GM19025 (cell line): Measurements from ENCODE around the gene IL1RAPL1.

ENCODE experiments used
- ATAC-seq: cut with Tn5 transposase; IDR thresholded peaks from one replicate; pipeline ENCODE4 v1.9.1; 2021; ENCODE audit warnings: mild to moderate bottlenecking, low read depth, moderate library complexity; ENCODE audit not compliant: unreplicated experiment

The IL1RAPL1 gene

DNA sequence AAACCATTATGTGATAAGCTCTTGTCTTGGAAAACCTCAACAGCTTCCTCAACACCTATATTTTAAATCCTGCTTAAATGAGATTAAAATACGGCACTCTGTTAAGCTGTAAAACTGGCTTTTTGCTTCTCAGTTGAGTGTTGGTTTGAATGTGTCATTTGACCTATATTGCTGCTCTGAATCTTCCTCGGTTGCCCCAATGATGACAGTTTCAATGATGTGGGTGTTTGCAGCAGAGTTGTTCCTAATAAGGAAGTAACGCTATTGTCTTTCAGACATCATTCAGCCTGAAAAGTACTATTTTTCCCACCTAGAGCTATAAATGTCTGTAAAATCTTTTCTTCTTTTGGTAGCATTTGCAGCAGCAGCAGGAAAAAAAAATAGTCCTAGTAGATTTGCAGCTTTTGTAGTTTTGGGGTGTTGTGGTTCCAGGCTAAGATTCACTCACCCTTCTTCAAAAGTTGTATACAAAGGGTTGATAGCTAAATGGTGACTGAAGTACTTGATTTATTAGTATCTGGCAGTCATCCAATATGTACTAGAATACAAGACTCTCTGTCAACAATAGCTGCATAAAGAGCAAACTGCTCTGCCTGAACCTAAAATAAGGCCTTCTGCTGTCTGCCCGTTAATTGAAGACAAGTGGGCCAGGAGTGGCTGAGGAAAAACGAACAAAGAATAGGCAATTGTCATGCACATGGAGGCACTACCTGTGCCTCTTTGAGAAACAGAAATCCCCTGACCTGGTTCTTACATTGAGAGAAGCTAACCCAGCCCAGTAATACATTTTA, 333.1 kb downstream of the IL1RAPL1 start:
- ATAC-seq: no peak

DNA sequence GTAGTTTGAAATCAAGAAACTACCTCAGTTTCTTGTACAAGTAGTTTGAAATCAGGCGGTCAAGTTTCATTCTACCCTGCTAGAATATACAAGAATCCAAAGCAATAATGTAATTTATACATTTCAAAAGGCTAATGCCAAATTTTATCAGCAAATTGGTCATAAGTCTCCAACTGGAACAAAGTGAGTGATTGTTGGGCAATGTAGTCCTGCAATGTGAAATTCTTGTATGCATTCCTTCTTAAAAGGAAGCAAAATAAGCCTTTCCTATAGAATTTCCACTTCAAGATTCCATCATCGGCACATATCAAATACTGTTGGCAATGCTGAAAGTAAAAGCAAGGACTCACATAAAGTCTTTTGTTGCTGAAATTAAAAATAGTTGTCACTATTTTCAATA, 334.9 kb downstream of the IL1RAPL1 start:
- ATAC-seq: no peak

DNA sequence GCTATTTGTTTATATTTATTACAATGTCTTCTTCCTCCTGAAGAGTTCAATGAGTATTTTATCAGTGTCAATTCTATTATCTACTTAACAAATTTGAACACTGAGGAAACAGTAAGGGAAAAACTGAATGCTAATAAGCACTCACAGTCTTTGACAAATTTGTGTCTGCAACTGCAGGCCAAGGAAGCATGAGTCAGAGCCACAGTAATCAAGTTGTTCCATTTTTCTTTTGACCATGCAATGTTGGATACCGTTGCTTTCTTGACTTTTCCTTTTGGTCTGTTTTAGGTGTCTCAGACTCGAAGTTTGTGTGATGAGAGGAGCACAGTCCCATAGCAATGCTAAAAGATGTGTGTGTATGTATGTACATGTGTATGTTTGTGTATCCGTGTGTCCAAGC, 359.6 kb downstream of the IL1RAPL1 start:
- ATAC-seq: no peak

DNA sequence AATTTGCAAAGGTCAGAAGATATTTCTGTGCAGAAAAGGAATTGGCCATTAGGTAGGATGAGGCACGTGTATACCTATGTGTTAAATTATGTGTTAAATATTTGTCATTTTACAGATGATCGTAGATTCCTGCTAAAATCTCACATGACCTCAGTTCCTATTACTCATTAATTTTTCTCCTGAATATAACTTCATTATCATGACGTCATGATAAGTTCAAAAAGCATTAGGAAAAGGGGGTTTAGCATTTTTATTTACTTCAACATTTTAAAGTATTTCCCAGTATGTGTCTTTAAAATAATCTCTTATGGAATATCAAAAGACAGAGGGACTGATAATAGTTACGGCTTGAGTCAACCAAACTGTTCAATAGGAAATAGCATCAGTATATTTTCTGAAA, 372.8 kb downstream of the IL1RAPL1 start:
- ATAC-seq: no peak

DNA sequence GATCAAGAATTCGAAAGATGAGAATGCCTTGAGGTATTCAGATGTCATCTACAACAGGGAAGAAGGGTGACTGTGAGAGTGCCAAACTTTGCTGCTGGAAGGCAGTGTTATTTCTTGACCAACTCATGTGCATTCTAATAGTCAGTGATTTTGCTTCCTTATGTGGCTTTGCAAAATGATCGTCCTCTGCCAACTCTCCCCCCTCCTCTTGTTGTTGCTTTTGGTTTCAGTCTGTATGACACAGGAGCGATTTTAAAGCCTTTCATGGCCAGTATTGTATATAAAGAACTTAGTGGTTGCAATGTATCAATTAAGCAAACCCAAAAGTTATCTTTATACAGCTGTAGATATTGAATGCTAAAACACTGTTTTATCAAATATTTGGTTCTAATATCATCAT, 379.1 kb downstream of the IL1RAPL1 start:
- no peak for ATAC-seq

DNA sequence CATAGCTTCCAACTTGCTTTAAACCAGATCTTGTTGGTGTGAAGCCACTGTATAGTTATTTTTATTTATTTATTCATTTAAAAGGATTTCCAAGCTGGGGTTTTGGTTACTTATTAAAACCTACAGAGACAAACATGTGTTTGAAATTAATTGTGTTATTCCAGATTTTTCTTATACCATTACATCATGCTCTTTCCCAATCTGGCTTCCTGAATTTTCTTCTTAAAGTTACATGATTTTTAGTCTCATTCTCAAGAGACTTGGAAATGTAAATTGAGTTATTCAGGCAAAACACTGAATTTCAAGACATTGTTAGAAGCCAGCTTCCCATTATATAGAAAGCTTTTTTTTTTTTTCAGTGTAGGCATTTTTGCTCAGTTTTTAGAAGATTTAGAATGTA, 381.9 kb downstream of the IL1RAPL1 start:
- ATAC-seq: no peak

DNA sequence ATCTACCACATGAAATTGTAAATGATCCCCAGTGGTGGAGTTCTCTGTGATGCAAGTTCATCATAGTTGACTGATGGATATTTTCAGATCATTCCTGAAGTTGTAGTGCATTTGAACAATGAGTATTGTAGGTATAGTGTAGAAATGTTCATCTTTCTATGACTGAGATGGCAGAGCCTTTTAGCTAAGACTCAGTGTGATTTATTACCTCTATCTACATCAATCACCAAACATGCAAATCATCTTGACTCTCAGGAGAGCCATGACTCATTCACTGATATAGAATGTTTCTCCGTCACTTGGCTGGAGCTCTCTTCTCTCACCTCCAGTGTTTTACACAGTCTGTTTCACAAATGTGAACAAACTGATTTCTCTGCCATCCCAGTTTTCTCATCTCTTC, 392.6 kb downstream of the IL1RAPL1 start:
- ATAC-seq: no peak

DNA sequence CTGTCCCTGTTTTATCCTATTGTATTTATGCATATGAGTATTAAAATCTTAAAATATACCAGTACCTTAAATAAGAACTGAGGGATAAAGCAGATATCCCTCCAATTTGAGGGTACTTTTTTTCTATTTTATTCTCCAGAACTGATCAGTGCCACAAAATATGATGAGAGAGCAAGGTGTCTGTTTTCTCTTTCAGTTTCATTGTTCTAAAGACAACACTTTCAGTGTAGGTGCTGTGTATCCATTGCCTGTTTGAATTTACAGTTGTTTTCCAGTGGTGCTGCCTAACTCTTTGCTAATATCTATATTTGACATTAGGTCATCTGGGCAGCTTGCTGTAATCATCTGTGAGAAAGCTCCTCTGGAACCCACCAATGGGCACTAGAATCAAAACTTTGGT, 394.7 kb downstream of the IL1RAPL1 start:
- ATAC-seq: no peak

DNA sequence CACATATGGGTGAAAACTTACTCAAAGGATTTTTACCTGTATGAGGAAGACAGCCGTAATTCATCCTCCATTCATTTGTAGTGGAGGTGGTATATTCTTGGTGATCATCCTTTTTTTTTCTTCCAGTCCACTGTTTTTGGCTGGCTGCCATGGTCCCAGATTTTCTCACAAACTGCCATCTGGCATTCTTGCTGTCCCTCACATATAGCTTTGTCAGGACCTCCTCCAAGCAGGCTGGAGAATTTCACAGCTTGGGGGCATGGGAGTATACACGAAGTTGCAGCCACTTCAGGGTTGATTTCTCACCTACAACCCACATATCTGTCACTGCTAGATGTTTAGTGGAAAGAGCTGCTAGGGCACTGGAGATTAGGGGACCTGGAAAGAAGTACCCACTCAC, 401.0 kb downstream of the IL1RAPL1 start:
- ATAC-seq: no peak

DNA sequence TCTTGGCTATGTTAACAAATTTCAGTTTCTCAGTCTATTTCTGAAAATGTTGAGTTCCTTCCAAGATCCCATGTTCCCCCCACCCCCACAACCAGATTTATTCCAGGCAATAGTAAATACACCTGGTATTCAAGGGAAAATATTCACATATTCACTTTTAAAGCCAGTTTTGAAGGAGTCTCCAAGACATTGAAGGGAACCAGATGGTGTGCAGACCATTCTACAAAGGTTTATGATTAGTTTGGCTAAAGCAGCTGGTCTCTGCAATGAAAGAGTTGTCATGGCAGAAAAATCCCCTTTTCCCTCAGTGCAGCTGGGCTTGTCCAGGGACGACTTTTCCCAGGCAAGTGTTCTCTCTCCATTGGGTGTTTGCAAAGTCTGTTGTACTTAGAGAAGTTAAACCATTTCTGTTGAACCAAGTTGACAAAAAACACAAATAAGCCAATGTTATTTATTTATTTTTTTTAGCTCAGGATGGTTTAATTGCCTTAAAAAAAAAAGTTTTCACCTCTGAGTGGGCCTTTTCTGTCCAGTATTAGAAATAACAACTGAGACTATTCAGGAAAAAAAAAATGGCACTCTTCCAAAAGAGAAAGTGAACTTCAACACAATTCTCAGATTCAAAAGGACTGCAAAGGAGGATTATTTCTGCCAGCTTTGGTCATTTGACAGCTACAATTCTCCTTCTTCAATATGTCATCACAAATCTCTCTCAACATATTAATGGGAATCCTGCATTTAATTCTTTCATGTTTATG, 410.6 kb downstream of the IL1RAPL1 start:
- ATAC-seq: no peak

DNA sequence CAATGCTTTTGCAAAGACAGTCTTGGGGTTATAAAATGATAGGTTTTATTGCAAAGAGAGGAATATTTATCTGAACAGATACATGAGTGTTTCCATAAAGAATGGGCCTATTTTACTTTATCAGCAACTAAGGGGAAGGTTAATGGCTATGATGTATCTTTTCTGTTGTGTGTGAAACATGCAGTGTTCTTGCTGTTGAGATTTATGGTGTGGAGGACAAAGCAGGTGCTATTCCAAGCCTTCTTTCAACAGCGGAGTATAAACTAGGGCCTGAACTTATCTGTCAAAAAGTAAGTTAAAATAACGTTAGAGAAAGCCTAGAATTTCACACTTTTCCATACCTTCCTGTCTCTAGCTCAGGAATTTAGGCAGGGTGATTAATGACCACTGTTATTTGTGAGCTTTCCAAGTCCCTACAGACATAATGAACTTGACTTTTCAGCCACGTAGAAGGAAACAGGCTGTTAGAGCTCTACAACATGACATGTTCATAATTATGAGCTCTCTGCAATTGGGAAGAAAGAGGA, 411.4 kb downstream of the IL1RAPL1 start:
- no peak for ATAC-seq

DNA sequence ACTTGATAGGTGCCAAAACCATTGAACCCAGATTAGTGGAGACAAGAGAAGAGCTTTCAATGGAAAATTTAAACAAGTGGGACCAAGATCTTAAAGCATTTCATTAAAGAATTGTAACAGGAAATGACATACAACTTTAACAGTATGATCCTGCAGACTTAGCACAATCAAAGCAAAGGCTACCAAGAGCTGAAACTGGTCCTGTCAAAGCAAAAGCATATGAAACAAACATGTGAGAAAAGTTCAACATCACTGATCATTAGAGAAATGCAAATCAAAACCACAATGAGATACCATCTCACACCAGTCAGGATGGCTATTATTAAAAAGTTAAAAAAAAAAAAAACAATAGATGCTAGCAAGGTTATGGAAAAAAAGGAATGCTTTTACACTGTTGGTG, 425.6 kb downstream of the IL1RAPL1 start:
- ATAC-seq: no peak

DNA sequence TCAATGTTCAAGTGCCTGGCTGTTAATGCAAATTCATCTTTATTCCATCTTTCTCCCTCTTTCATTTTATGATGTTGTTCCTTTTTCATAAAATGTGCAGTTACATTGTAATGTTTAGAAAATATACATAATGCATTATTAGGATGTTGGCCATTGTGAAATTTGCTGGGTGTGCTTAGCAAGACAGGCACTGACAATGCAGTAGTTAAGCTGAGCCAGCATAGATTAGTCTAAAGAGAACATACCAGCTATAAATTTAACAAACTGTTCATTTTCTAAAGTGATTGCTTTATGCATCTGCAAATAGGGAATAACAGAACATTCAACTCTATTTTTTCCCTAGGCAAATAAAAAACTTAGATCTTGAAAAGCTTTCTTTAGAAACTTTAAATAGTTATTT, 436.0 kb downstream of the IL1RAPL1 start:
- ATAC-seq: no peak

DNA sequence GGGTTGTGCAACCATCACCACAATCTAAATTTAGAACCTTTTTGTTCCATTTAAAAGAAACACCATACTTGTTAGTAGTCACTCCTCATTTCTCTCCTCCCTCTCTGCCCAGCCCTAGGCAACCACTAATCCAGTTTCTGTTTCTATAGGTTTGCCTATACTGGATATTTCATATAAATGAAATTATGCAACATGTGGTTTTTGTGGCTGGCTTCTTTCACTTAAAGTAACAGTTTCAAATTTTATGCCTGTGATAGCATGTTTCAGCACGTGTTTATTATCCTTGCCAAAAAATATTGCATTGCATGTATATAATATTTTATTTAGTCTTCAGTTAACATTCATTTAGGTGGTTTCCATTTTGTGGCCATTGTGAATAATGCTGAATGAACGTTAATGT, 437.6 kb downstream of the IL1RAPL1 start:
- no peak for ATAC-seq

DNA sequence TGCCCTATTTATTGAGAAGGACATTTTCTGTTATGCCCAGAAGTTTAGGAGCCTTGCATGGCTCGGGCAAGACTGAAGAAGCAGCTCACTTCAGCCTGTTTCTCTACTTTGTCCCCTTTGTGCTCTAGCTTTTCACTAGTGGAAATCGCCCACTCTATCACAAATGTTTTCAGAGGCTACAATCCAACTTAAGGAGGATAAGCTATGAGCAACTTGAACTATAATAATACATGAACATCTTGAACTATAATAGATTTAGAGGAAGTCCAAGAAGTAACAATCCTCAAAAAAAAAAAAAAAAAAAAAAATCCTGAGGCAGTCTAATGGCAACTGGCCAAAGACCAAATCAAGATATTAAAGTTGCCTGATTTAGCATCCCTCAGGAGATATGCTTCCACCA, 452.3 kb downstream of the IL1RAPL1 start:
- no peak for ATAC-seq

DNA sequence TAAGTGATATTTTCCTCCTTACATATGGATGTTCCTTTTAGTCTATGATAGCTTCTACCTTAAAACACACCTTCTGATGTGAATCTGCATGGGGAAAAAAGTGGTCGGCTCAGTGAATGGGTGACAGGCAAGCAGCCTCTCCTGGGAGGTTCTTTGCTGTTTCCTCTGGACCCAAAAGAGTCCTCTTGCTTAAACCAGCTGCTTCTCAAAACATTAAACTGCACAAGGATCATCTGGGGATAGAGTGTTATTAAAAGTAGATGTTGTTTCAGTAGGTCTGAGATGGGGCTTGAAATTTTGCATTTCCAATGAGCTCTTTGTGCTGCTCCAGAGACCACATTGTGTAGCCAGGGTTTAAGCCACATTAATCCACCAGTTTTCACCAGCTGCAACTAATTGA, 452.9 kb downstream of the IL1RAPL1 start:
- ATAC-seq: no peak

DNA sequence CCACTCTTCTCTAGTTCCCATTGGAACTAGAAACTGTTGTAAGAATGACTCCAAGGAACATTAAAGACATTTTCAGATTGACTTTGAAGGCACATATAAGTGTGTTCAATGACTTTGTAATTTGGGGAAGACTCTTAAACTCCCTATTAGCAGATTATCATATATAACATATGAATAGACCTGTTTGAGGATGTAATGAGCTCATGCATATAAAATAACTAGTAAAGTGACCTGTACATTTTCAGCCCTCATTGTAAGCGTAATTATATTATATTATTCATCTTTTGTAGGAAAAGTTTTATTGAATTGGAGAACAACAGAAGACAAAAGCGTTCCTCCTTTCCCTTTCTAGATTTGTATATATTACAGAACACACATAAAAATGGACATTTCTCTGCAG, 455.1 kb downstream of the IL1RAPL1 start:
- ATAC-seq: no peak

DNA sequence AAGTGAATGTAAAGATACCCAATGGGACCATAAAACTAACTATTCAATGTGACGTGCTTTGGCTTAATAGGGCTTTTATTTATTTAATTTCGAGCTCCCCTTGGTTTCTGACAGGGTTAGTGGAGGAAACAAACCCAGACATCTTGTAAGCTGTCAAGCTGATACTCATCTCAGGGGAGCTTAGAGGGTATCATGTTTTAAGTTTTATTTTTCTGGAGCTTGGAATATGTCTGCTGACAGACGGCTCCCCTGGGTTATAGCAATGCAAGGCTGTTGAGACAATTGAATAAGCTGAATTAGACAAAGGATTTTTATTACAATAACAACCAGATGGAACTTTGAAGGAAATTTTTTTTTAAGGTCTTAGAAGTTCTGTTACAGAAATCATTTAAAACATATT, 456.5 kb downstream of the IL1RAPL1 start:
- ATAC-seq: no peak

DNA sequence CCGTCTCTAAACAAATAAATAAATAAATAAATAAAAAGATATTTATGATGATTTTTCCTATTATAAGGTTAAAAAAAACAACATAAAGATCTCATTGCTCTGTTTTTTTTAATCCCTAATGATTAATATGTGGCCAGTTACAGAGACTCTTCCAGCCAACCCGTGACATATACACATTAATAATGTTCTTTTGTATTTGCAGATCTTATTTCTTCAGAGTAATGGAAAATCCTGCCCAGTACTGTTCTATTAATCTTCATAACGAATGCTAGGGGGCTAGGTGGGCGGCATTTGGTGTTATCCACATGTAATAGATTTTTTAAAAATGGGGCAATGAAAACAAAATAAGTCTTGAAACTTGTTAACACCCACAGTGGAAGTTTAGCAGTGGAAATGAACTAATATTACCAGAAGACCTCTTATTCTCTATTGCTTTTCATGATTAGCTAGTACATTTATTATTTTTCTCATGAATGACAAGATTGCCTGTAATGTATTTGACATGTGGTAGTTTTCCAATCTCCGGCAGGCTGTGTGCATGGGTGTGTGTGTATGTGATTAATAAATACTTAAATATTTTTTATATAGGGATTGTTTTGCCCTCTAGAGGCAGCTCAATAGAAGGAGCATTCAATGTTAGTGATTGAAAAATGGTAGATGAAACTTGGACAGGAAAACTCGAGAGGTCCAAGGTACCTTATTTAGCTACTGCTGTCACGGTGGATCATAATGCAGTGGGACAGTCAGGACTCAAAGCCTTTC, 457.4 kb downstream of the IL1RAPL1 start:
- no peak for ATAC-seq

DNA sequence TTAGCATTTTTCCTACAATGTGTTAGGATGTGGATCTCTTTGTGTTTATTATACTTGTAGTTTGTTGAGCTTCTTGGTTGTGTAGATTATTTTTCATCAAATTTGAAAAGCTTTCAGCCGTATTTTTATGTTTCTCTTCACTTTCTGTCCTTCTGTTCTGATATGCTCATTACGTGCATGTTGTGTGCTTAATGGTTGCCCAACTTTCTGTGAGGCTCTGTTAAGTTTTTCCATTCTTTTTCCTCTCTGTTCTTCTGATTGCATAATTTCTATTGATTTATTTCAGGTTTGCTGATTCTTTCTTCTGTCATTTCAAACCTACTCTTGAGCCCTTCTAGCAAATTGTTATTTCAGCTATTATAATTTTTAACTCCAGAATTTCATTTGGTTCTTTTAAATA, 478.2 kb downstream of the IL1RAPL1 start:
- no peak for ATAC-seq

DNA sequence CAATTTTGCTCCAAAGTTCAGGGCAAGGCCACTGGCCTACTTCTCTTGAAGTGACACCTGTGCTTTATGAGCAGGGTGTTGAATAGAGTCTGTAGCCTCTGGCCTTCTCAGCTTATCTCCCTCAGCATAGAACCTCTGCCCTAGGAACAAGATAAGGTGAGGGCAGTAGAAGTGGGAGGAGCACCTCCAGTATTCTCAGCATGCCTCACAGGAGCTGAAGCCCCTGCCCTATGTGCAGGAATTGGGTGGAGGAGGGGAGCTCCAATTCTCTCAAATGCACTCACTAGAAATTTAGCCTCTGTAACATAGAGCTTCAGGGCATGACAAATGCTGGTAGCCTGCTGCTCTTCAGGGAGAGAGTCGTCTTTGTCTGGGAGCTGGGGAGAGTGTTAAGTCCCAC, 479.3 kb downstream of the IL1RAPL1 start:
- ATAC-seq: no peak
